ENCODE measurements around the gene LRRC3.
"Not testable (repeated sequence)": the region's sequence is repeated elsewhere in the genome, so short reads cannot be mapped to it uniquely, and the experiment has no call there.

Gene LRRC3

GRCh38 chr21:44454747-44455523 is at the start of gene LRRC3:
TSS of gene LRRC3 (plus strand) at chr21:44455510. CDS start at chr21:44456645, 1,135 bp downstream.
- Histone ChIP-seq H3K4me3 (ENCODE audit: low read depth in 1 of 2, low read length in 2 of 2) (peak within 1 kb of the TSS; percentile 60 to 79), H3K4me1 (ENCODE audit: control insufficient read depth in 1 of 2, insufficient read depth in 2 of 2, low read length in 2 of 2) (peaks cover 0 to 13% of the 10 kb centered on the region in 2 donors), H3K9me3 (ENCODE audit: control insufficient read depth in 1 of 2, low read length in 2 of 2) (no peaks in the 10 kb centered on the region), H3K36me3 (ENCODE audit: control insufficient read depth in 1 of 2, insufficient read depth in 2 of 2, low read length in 2 of 2) (peaks cover 0 to 7% of the 10 kb centered on the region in 2 donors), H3K27me3 (ENCODE audit: low read depth, low read length) (no peaks in the 10 kb centered on the region), H3K27ac (ENCODE audit: low read length) (no peak within 1 kb of the TSS)

GRCh38 chr21:44405948-44406872 is 49.1 kb upstream of the LRRC3 start:
- H3K27me3 ChIP-seq (ENCODE audit: low read depth, low read length) = no peaks in the 10 kb centered on the region
- H3K9me3 ChIP-seq (ENCODE audit: control insufficient read depth in 1 of 2, low read length in 2 of 2) = no peaks in the 10 kb centered on the region
- H3K4me3 ChIP-seq (ENCODE audit: low read depth in 1 of 2, low read length in 2 of 2) = no peak overlapping the region
- no peaks in the 10 kb centered on the region for H3K4me1 ChIP-seq (ENCODE audit: control insufficient read depth in 1 of 2, insufficient read depth in 2 of 2, low read length in 2 of 2)
- no peaks in the 10 kb centered on the region for H3K36me3 ChIP-seq (ENCODE audit: control insufficient read depth in 1 of 2, insufficient read depth in 2 of 2, low read length in 2 of 2)
- H3K27ac ChIP-seq (ENCODE audit: low read length) = no peak overlapping the region

GRCh38 chr21:44406953-44407352 is 48.4 kb upstream of the LRRC3 start:
- no peaks in the 10 kb centered on the region for H3K9me3 ChIP-seq (ENCODE audit: control insufficient read depth in 1 of 2, low read length in 2 of 2)
- H3K4me3 ChIP-seq (ENCODE audit: low read depth in 1 of 2, low read length in 2 of 2) = no peak overlapping the region
- H3K27me3 ChIP-seq (ENCODE audit: low read depth, low read length) = no peaks in the 10 kb centered on the region
- H3K36me3 ChIP-seq (ENCODE audit: control insufficient read depth in 1 of 2, insufficient read depth in 2 of 2, low read length in 2 of 2) = no peaks in the 10 kb centered on the region
- no peak overlapping the region for H3K27ac ChIP-seq (ENCODE audit: low read length)
- H3K4me1 ChIP-seq (ENCODE audit: control insufficient read depth in 1 of 2, insufficient read depth in 2 of 2, low read length in 2 of 2) = no peaks in the 10 kb centered on the region

GRCh38 chr21:44407493-44407892 is 47.8 kb upstream of the LRRC3 start:
- no peaks in the 10 kb centered on the region for H3K4me1 ChIP-seq (ENCODE audit: control insufficient read depth in 1 of 2, insufficient read depth in 2 of 2, low read length in 2 of 2)
- H3K27me3 ChIP-seq (ENCODE audit: low read depth, low read length) = no peaks in the 10 kb centered on the region
- H3K4me3 ChIP-seq (ENCODE audit: low read depth in 1 of 2, low read length in 2 of 2) = no peak overlapping the region
- no peaks in the 10 kb centered on the region for H3K36me3 ChIP-seq (ENCODE audit: control insufficient read depth in 1 of 2, insufficient read depth in 2 of 2, low read length in 2 of 2)
- no peaks in the 10 kb centered on the region for H3K9me3 ChIP-seq (ENCODE audit: control insufficient read depth in 1 of 2, low read length in 2 of 2)
- no peak overlapping the region for H3K27ac ChIP-seq (ENCODE audit: low read length)

GRCh38 chr21:44408226-44408625 is 47.1 kb upstream of the LRRC3 start:
- no peaks in the 10 kb centered on the region for H3K36me3 ChIP-seq (ENCODE audit: control insufficient read depth in 1 of 2, insufficient read depth in 2 of 2, low read length in 2 of 2)
- H3K27me3 ChIP-seq (ENCODE audit: low read depth, low read length) = no peaks in the 10 kb centered on the region
- H3K27ac ChIP-seq (ENCODE audit: low read length) = no peak overlapping the region
- no peaks in the 10 kb centered on the region for H3K4me1 ChIP-seq (ENCODE audit: control insufficient read depth in 1 of 2, insufficient read depth in 2 of 2, low read length in 2 of 2)
- no peak overlapping the region for H3K4me3 ChIP-seq (ENCODE audit: low read depth in 1 of 2, low read length in 2 of 2)
- no peaks in the 10 kb centered on the region for H3K9me3 ChIP-seq (ENCODE audit: control insufficient read depth in 1 of 2, low read length in 2 of 2)

- Histone ChIP-seq H3K4me3 (ENCODE audit: low read depth in 1 of 2, low read length in 2 of 2) (no peak overlapping the region), H3K4me1 (ENCODE audit: control insufficient read depth in 1 of 2, insufficient read depth in 2 of 2, low read length in 2 of 2) (no peaks in the 10 kb centered on the region), H3K27me3 (ENCODE audit: low read depth, low read length) (no peaks in the 10 kb centered on the region), H3K36me3 (ENCODE audit: control insufficient read depth in 1 of 2, insufficient read depth in 2 of 2, low read length in 2 of 2) (no peaks in the 10 kb centered on the region), H3K27ac (ENCODE audit: low read length) (no peak overlapping the region), H3K9me3 (ENCODE audit: control insufficient read depth in 1 of 2, low read length in 2 of 2) (no peaks in the 10 kb centered on the region)
Measured at GRCh38 chr21:44413566-44414290, 41.6 kb upstream of the LRRC3 start.

GRCh38 chr21:44414291-44415072 is 40.8 kb upstream of the LRRC3 start:
- no peak overlapping the region for H3K4me3 ChIP-seq (ENCODE audit: low read depth in 1 of 2, low read length in 2 of 2)
- H3K9me3 ChIP-seq (ENCODE audit: control insufficient read depth in 1 of 2, low read length in 2 of 2) = no peaks in the 10 kb centered on the region
- H3K36me3 ChIP-seq (ENCODE audit: control insufficient read depth in 1 of 2, insufficient read depth in 2 of 2, low read length in 2 of 2) = no peaks in the 10 kb centered on the region
- H3K27me3 ChIP-seq (ENCODE audit: low read depth, low read length) = no peaks in the 10 kb centered on the region
- no peaks in the 10 kb centered on the region for H3K4me1 ChIP-seq (ENCODE audit: control insufficient read depth in 1 of 2, insufficient read depth in 2 of 2, low read length in 2 of 2)
- no peak overlapping the region for H3K27ac ChIP-seq (ENCODE audit: low read length)

- Histone ChIP-seq H3K27me3 (ENCODE audit: low read depth, low read length) (no peaks in the 10 kb centered on the region), H3K36me3 (ENCODE audit: control insufficient read depth in 1 of 2, insufficient read depth in 2 of 2, low read length in 2 of 2) (no peaks in the 10 kb centered on the region), H3K4me3 (ENCODE audit: low read depth in 1 of 2, low read length in 2 of 2) (no peak overlapping the region), H3K27ac (ENCODE audit: low read length) (no peak overlapping the region), H3K4me1 (ENCODE audit: control insufficient read depth in 1 of 2, insufficient read depth in 2 of 2, low read length in 2 of 2) (no peaks in the 10 kb centered on the region), H3K9me3 (ENCODE audit: control insufficient read depth in 1 of 2, low read length in 2 of 2) (no peaks in the 10 kb centered on the region)
Measured at GRCh38 chr21:44415073-44416025, 40.0 kb upstream of the LRRC3 start.

- Histone ChIP-seq H3K27me3 (ENCODE audit: low read depth, low read length) (no peaks in the 10 kb centered on the region), H3K4me1 (ENCODE audit: control insufficient read depth in 1 of 2, insufficient read depth in 2 of 2, low read length in 2 of 2) (no peaks in the 10 kb centered on the region), H3K4me3 (ENCODE audit: low read depth in 1 of 2, low read length in 2 of 2) (no peak overlapping the region), H3K27ac (ENCODE audit: low read length) (no peak overlapping the region), H3K36me3 (ENCODE audit: control insufficient read depth in 1 of 2, insufficient read depth in 2 of 2, low read length in 2 of 2) (no peaks in the 10 kb centered on the region), H3K9me3 (ENCODE audit: control insufficient read depth in 1 of 2, low read length in 2 of 2) (no peaks in the 10 kb centered on the region)
Measured at GRCh38 chr21:44416193-44416592, 39.1 kb upstream of the LRRC3 start.

- H3K4me1 ChIP-seq (ENCODE audit: control insufficient read depth in 1 of 2, insufficient read depth in 2 of 2, low read length in 2 of 2); H3K36me3 ChIP-seq (ENCODE audit: control insufficient read depth in 1 of 2, insufficient read depth in 2 of 2, low read length in 2 of 2); H3K27ac ChIP-seq (ENCODE audit: low read length); H3K9me3 ChIP-seq (ENCODE audit: control insufficient read depth in 1 of 2, low read length in 2 of 2); H3K4me3 ChIP-seq (ENCODE audit: low read depth in 1 of 2, low read length in 2 of 2); H3K27me3 ChIP-seq (ENCODE audit: low read depth, low read length): not testable (repeated sequence)
Measured at GRCh38 chr21:44417621-44418107, 37.6 kb upstream of the LRRC3 start.

Measured in muscle layer of duodenum (tissue), 2 donors.